Hepatic stellate cell (primary cell): ENCODE measurements around the gene CDKN1B.

Experiments used
- DNase-seq: peaks from one replicate; pipeline ENCODE4 v3.0.0; 2011; ENCODE audit warnings: low spot score

CDKN1B gene

GRCh38 chr12:12701457-12701856 lies 15.7 kb upstream of the CDKN1B start:
- no peak for DNase-seq

DNA sequence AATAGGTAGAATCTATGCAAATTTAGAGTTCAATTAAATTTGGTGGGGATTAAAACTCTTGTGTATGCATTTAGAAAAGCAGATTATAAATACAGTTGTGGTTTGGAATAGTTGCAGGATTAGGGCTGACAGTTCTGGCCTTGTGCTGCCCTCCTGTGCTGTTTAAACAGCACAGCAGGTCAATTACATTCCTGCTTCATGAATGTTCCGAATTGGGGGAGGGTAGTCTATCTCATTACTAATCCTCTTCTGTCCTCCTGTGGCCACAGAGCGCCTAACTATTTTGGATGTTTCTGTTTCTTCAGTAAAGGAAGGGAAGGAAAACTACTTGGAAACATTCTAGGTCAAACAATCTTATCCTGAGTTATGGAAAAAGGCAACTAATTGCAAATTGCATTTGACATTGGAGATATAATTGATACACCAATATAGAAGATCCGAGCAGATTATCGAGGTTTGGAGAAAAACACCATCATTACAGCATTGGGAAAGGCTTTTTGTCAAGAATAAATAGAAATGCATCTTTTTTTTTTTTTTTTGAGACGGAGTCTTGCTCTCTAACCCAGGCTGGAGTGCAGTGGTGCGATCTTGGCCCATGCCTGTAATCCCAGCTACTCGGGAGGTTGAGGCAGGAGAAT lies 12.5 kb upstream of the CDKN1B start:
- peak; percentile 72 for DNase-seq

DNA sequence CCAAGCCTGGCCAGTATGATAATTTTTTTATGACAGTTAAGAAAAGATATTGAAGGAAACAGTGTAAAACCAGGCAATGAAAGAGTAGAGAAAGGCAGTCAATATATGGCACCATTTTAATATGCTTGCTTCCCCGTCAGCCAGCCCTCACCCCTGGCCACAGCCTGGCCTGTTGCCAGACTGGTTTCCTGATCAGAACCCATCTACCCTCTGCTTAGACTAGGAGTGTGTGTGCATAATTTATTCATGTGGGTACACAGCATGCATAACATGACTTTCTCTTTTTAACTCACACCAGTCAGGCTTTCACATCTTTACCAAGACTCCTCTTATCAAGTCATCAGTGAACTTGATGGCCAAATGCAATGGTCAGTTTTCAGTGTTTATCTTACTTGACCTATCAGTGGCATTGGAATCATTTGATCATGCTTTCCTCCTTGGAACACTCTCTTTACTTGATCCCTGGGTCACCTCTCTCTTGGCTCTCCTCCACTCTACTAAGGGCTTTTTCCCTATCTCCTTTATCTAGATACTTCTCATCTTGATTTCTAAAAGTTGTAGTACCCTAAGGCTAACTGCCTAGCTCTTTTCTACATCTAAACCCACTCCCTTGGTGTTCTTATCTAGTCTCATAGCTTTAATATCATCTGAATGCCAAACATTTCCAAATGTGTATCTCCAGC lies 11.2 kb upstream of the CDKN1B start:
- DNase-seq, result no peak

DNA sequence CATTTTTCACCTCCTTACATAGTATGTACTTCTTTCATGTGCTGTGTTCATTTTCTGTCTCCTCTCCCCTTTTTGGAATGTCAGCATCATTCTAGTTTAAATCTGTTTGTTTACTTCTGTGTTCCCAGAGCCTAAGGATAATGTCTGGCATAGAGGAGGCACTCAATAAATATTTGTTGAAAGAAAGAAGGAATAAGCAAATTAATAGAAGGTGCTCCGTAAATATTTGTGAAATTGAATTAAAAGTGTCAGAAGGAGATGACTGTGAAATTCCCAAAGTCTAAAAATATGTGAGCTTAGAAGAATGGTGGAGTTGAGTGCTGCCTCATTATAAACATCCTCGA lies 3.3 kb upstream of the CDKN1B start:
- no peak for DNase-seq

DNA sequence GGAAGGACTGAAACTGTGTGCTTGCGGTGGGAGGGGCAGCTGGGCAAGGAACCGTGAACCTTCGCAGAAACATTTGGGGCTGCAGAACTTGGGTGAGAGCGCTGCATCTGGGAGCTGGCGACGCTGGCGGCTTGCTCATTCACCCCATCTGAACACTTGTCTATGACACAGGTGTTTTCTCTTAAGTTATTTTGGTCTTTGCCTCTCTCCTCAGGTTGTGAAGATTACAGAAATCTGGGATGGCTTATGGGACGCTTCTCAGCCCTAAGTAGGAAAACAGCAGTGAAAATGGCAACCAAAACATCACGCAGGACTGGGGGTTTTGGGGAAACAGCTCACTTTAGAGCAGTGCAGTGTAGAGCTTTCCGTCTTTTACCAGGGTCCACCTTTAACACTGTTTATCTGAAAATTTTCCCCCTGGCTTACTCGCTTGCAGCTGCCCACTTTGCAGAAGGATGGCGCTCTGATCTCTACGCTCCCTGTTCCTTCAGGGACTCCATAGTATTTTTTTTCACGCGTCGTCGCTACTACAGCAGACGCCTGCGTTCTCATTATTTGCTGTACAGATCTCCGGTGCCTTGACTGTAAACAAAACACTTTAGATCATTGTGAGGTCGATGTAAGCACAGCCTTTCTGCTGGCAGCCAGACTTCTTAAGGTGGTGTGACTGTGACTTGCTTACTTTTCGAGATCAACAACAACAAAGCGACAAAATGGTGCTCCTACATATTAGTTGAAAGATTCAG lies 2.7 kb upstream of the CDKN1B start:
- no peak for DNase-seq

- no peak for DNase-seq
These were observed 2.1 kb upstream of the CDKN1B start for GRCh38 chr12:12715128-12715458.

- no peak for DNase-seq
These were observed 1.6 kb upstream of the CDKN1B start for GRCh38 chr12:12715459-12716150.

DNA sequence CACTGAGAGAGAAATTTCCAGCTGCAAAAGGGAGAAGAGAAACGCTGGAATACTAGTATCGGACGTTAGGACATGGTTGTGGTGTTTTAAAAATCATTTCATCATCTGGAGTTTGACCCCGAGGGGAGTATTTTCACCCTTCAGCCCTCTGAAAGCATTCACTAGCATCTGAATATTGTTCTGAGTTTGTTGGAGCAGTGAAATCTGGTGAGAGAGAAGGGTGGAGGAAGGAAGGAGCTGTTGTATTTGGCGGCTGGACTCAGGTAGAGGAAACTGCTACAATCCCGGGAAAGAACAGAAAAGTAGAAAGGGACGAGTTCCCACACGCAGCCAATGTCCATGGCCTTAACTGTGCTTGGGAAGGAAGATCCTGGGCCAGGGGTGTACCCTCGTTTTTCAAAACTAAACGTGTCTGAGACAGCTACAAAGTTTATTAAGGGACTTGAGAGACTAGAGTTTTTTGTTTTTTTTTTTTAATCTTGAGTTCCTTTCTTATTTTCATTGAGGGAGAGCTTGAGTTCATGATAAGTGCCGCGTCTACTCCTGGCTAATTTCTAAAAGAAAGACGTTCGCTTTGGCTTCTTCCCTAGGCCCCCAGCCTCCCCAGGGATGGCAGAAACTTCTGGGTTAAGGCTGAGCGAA lies 896 bp upstream of the CDKN1B start:
- peak; percentile 22 for DNase-seq

GRCh38 chr12:12717586-12718380 lies 615 bp downstream of the CDKN1B start:
- DNase-seq, result peak; percentile 32

DNA sequence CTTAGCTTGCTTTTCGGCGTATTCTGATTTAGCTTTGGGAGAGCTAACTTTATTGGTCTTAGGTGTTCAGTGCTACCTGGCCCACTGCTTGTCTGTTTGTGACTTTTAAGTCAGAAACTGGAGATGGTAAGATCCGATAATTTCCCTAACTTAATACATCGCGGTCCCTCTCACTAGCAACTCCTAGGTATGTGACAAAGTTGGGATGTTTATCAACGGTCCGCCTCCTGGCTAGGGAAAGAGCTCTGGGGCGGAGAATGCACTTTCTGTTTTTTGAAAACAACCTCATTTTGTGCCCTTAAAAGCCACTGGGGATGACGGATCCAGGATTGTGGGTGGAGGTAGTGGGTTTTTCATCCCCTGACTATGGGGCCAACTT lies 1.2 kb downstream of the CDKN1B start:
- DNase-seq, result peak; percentile 21

GRCh38 chr12:12718853-12719252 lies 1.7 kb downstream of the CDKN1B start:
- DNase-seq, result no peak

GRCh38 chr12:12719496-12719895 lies 2.3 kb downstream of the CDKN1B start:
- DNase-seq, result no peak

- DNase-seq, result no peak
These were observed 2.9 kb downstream of the CDKN1B start for GRCh38 chr12:12720052-12720451.

DNA sequence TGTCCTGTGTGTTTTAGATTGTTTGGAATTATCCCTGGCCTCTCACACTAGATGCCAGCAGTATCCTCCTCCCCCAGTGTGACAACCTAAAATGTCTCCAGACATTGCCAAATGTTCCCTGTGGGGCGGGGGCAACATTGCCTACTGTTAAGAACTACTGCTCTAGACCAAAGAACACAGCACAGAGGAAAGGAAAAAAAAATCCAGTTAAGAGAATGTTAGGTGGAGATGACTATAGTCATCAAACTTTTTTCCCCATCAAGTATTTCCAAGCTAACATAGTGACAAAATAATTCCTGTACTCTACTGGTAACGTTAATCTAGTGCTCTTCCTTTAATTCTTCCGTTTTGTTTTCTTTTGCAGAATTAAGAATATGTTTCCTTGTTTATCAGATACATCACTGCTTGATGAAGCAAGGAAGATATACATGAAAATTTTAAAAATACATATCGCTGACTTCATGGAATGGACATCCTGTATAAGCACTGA lies 3.5 kb downstream of the CDKN1B start:
- no peak for DNase-seq

DNA sequence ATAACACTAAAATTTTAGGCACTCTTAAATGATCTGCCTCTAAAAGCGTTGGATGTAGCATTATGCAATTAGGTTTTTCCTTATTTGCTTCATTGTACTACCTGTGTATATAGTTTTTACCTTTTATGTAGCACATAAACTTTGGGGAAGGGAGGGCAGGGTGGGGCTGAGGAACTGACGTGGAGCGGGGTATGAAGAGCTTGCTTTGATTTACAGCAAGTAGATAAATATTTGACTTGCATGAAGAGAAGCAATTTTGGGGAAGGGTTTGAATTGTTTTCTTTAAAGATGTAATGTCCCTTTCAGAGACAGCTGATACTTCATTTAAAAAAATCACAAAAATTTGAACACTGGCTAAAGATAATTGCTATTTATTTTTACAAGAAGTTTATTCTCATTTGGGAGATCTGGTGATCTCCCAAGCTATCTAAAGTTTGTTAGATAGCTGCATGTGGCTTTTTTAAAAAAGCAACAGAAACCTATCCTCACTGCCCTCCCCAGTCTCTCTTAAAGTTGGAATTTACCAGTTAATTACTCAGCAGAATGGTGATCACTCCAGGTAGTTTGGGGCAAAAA lies 4.1 kb downstream of the CDKN1B start:
- DNase-seq, result no peak

DNA sequence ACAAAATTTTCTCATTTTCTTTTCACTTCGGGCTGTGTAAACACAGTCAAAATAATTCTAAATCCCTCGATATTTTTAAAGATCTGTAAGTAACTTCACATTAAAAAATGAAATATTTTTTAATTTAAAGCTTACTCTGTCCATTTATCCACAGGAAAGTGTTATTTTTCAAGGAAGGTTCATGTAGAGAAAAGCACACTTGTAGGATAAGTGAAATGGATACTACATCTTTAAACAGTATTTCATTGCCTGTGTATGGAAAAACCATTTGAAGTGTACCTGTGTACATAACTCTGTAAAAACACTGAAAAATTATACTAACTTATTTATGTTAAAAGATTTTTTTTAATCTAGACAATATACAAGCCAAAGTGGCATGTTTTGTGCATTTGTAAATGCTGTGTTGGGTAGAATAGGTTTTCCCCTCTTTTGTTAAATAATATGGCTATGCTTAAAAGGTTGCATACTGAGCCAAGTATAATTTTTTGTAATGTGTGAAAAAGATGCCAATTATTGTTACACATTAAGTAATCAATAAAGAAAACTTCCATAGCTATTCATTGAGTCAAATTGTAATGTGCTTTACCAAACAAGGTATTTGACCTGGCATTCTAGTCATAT lies 4.8 kb downstream of the CDKN1B start:
- no peak for DNase-seq

- no peak for DNase-seq
These were observed 5.4 kb downstream of the CDKN1B start for GRCh38 chr12:12722435-12723148.

DNA sequence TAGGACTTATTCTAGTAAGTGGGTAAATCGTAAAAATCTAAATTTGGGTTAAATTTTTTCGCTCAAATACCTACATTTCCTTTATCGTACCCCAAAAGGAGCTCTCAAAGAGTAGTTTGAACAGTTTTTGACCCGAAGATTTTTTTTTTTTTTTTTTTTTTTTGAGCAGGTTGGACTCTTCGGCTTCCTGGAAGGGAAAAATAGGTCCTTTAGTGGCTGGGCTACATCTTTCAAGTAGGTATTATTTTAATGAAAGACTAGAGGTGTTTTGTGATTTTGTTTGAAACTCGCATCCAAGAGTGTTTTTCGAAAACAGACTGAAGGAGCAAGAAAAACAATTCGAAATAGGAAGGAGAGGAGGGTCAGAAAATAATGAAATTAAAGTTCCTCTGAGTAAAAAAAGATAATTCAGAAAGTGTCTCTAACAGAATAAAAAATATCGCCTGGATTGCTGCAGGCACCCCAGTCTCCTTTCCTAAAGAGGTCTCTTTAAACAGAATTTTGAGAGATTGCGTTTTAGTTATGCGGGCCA lies 6.0 kb downstream of the CDKN1B start:
- DNase-seq, result no peak

GRCh38 chr12:12723681-12724420 lies 6.7 kb downstream of the CDKN1B start:
- DNase-seq, result peak; percentile 44
